A204.1 (cell line): ENCODE data around the gene RIBC2.

ENCODE experiments used
- FAIRE-seq: peaks from 2 replicates; lab custom pipeline; 2012; peaks lifted over from hg19 to GRCh38; lab: Jason Lieb, UNC

The RIBC2 gene

GRCh38 chr22:45413368-45414211 lies at the start of gene RIBC2, which contains the start of gene SMC1B:
Gene RIBC2, plus strand, starts transcription at chr22:45413693. Its CDS starts 194 bp downstream, at chr22:45413887.
Gene SMC1B, minus strand, starts transcription at chr22:45413599. Its CDS starts 32 bp downstream, at chr22:45413567.
- FAIRE-seq: no peak

- no peak for FAIRE-seq
Measured at GRCh38 chr22:45366713-45367112, 46.8 kb upstream of the RIBC2 start.

GRCh38 chr22:45373592-45373991 lies 39.9 kb upstream of the RIBC2 start:
- FAIRE-seq: peak; percentile 21

GRCh38 chr22:45376009-45376408 lies 37.5 kb upstream of the RIBC2 start:
- FAIRE-seq: no peak

- no peak for FAIRE-seq
Measured at GRCh38 chr22:45376703-45377102, 36.8 kb upstream of the RIBC2 start.

- no peak for FAIRE-seq
Measured at GRCh38 chr22:45381348-45381747, 32.1 kb upstream of the RIBC2 start.

GRCh38 chr22:45389546-45389945 lies 23.9 kb upstream of the RIBC2 start:
- no peak for FAIRE-seq

- no peak for FAIRE-seq
Measured at GRCh38 chr22:45397806-45398205, 15.7 kb upstream of the RIBC2 start.

GRCh38 chr22:45398214-45398613 lies 15.3 kb upstream of the RIBC2 start:
- FAIRE-seq: no peak

- FAIRE-seq: no peak
Measured at GRCh38 chr22:45399712-45400445, 13.6 kb upstream of the RIBC2 start.

GRCh38 chr22:45402466-45402985 lies 11.0 kb upstream of the RIBC2 start:
- no peak for FAIRE-seq

GRCh38 chr22:45407793-45408192 lies 5.7 kb upstream of the RIBC2 start:
- FAIRE-seq: no peak

- no peak for FAIRE-seq
Measured at GRCh38 chr22:45413013-45413367, 503 bp upstream of the RIBC2 start.

- FAIRE-seq: no peak
Measured at GRCh38 chr22:45418056-45418769, 4.7 kb downstream of the RIBC2 start.

- FAIRE-seq: no peak
Measured at GRCh38 chr22:45418770-45419138, 5.3 kb downstream of the RIBC2 start.

- FAIRE-seq: no peak
Measured at GRCh38 chr22:45420011-45420410, 6.5 kb downstream of the RIBC2 start.

- no peak for FAIRE-seq
Measured at GRCh38 chr22:45420539-45420938, 7.0 kb downstream of the RIBC2 start.

- peak; percentile 86 for FAIRE-seq
Measured at GRCh38 chr22:45421349-45422055, 8.0 kb downstream of the RIBC2 start.

- FAIRE-seq: no peak
Measured at GRCh38 chr22:45422237-45422983, 8.9 kb downstream of the RIBC2 start.

- no peak for FAIRE-seq
Measured at GRCh38 chr22:45423524-45423923, 10.0 kb downstream of the RIBC2 start.

GRCh38 chr22:45424241-45424731 lies 10.8 kb downstream of the RIBC2 start:
- FAIRE-seq: no peak
